MCF 10A (cell line): ENCODE measurements around the gene TXNDC2. TPM values are rescaled to one million over a fixed set of nuclear protein-coding genes. Genes with fewer than 3 reads are reported as not detected.
A peak's percentile ranks its signal among the peaks of the same experiment; 100 is the strongest.

Source experiments
- BruUV-seq: library from RNA; stranded (reverse); fragments of 400-500 nt; replicated peaks from 2 replicates; lab custom pipeline; 2021; lab: Mats Ljungman, UMichigan
- CTCF ChIA-PET: fragments of 300-600 bp; sonication (Branson Sonifier 250); formaldehyde crosslinking; extraction: SDS; loops from one replicate; lab custom pipeline; 2021; ENCODE audit warnings: antibody characterized with exemption, inconsistent platforms; lab: Yijun Ruan, JAX
- POLR2A ChIA-PET: fragments of 300-600, 350-650 bp; sonication (Branson Sonifier 250); formaldehyde crosslinking; extraction: SDS; loops from one replicate; lab custom pipeline; 2020; ENCODE audit warnings: antibody characterized with exemption, inconsistent platforms; lab: Yijun Ruan, JAX
- DNase-seq: peaks from one replicate; pipeline ENCODE4 v3.0.0-alpha.2; 2018; ENCODE audit not compliant: unreplicated experiment
- H3K27ac Mint-ChIP-seq: one replicate; pipeline ENCODE4 v1.8.0; 2022; ENCODE audit warnings: mild to moderate bottlenecking, low read depth, mixed read lengths; ENCODE audit not compliant: unreplicated experiment
- H3K27me3 Mint-ChIP-seq: one replicate; pipeline ENCODE4 v1.8.0; 2022; ENCODE audit warnings: mixed read lengths; ENCODE audit not compliant: insufficient read depth, unreplicated experiment
- H3K36me3 Mint-ChIP-seq: one replicate; pipeline ENCODE4 v1.8.0; 2022; ENCODE audit warnings: mild to moderate bottlenecking, moderate library complexity, mixed read lengths; ENCODE audit not compliant: insufficient read depth, unreplicated experiment
- H3K4me1 Mint-ChIP-seq: one replicate; pipeline ENCODE4 v1.8.0; 2022; ENCODE audit warnings: mixed read lengths; ENCODE audit not compliant: insufficient read depth, unreplicated experiment
- H3K4me3 Mint-ChIP-seq: one replicate; pipeline ENCODE4 v1.8.0; 2022; ENCODE audit warnings: mild to moderate bottlenecking, moderate library complexity, mixed read lengths; ENCODE audit not compliant: unreplicated experiment
- H3K9me3 Mint-ChIP-seq: one replicate; pipeline ENCODE4 v1.8.0; 2022; ENCODE audit warnings: mixed read lengths; ENCODE audit not compliant: unreplicated experiment
- intact Hi-C: fragments of 100-400 bp; cut with micrococcal nuclease; formaldehyde crosslinking; loops from 2 replicates; pipeline ENCODE4 v1.14.1; 2022
- total RNA-seq: library from RNA; stranded (reverse); gene quantifications from 2 replicates; pipeline ENCODE4 v1.2.3, GENCODE V29; 2022
- TF ChIP-seq, protein P1 (sequence below): fragments of 200-600 bp; IDR thresholded peaks from one replicate; pipeline ENCODE4 v1.8.0; 2022; ENCODE audit warnings: antibody characterized with exemption, mild to moderate bottlenecking; ENCODE audit not compliant: unreplicated experiment

Gene TXNDC2
- total RNA-seq, 1 experiment from 2014 or later, result not detected

DNA sequence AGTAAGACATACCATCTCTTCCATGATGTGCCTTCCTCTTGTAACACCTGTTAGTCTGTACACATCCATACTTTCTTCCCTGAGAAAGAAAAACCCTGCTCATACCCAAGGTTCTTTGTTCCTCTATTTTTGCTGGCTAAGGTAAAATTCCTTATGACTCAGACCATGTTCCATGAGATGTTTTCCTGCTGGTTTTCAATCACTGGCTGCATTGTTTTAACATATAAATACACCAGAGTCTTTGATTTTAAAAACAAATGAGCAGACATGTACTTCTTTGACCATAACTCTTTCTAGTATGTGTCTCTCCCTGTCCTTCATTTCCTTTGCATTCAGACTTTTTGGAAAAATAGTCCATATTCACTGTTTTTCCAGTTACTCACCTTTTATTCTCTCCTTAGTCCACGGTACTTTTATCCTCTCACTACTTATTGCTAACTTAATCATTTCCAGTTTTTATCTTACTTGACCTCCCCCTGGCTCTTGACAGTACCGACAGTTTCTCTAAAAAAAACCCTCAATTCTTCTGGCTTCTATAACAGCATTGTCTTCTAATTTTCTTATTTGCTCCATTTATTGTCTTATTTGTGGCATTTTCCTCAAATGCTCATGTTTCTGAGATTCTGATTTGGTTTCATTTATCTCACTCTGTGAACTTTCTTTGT is 32.4 kb downstream of the TXNDC2 start:
- Mint-ChIP-seq H3K4me3 (no peak overlapping the region), H3K9me3 (no peaks in the 10 kb centered on the region), H3K4me1 (peaks cover 13% of the 10 kb centered on the region), H3K27me3 (no peaks in the 10 kb centered on the region), H3K36me3 (peaks cover 7% of the 10 kb centered on the region), H3K27ac (no peak overlapping the region)
- no TSS peak for BruUV-seq
- ChIA-PET CTCF (no interaction called here), POLR2A (interaction anchor here (1.0 to 1.5 kb wide), 2 partner anchors 8 to 90 kb away, joined by 4 to 5 read pairs; no protein-coding TSS in a partner anchor)
- TF ChIP-seq, protein P1, sequence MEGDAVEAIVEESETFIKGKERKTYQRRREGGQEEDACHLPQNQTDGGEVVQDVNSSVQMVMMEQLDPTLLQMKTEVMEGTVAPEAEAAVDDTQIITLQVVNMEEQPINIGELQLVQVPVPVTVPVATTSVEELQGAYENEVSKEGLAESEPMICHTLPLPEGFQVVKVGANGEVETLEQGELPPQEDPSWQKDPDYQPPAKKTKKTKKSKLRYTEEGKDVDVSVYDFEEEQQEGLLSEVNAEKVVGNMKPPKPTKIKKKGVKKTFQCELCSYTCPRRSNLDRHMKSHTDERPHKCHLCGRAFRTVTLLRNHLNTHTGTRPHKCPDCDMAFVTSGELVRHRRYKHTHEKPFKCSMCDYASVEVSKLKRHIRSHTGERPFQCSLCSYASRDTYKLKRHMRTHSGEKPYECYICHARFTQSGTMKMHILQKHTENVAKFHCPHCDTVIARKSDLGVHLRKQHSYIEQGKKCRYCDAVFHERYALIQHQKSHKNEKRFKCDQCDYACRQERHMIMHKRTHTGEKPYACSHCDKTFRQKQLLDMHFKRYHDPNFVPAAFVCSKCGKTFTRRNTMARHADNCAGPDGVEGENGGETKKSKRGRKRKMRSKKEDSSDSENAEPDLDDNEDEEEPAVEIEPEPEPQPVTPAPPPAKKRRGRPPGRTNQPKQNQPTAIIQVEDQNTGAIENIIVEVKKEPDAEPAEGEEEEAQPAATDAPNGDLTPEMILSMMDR, result no peak
- DNase-seq, result peak; percentile 62
- intact Hi-C loops, result loop anchor here (5.0 to 10.0 kb wide), 4 partner anchors 41 to 303 kb away; partner anchors contain the start of gene PPP4R1

DNA sequence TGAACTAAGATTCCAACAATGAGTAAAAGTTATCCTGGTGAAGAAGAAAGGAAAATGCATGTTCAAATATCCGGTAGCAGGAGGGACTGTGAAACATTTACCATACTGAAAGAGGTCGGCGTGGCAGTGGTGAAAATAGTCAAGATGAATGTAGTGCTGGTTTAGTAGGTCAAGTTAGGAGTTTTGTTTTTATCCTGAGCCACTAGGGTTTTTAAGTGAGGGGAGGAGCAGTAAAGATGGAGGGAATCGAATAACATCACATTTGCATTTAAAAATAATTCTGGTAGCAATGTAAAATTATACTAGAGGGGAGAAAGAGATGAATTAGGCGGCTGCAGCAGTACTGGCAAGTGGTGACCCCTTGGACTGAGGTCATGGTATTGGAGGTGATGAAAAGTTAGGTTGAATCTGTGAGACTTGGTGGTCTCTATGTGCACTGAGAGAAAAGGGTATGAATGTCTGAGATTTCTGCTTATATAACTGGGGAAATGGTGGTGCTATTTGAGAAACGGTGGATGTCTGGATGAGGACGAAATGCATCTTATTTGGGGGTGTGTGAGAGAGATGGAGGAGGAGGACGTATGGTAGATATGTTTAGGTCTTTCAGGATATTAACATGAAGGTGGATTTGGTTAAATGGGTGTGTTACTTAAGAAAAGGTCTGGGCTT is 33.9 kb downstream of the TXNDC2 start:
- H3K4me1 Mint-ChIP-seq, result peaks cover 18% of the 10 kb centered on the region
- intact Hi-C loops, result loop anchor here (5.0 to 10.0 kb wide), 4 partner anchors 42 to 305 kb away; partner anchors contain the start of gene PPP4R1
- TF ChIP-seq, protein P1, result no peak
- no peaks in the 10 kb centered on the region for H3K27me3 Mint-ChIP-seq
- no peak for DNase-seq
- POLR2A ChIA-PET, result interaction anchor here (1.5 kb wide), 1 partner anchor 91 kb away, joined by 4 read pairs; no protein-coding TSS in a partner anchor
- H3K36me3 Mint-ChIP-seq, result peaks cover 7% of the 10 kb centered on the region
- no peak overlapping the region for H3K27ac Mint-ChIP-seq
- no peak overlapping the region for H3K4me3 Mint-ChIP-seq
- BruUV-seq, result no TSS peak
- H3K9me3 Mint-ChIP-seq, result no peaks in the 10 kb centered on the region
- CTCF ChIA-PET, result interaction anchor here (0.6 to 0.7 kb wide), 2 partner anchors 43 to 139 kb away, joined by 3 read pairs; no protein-coding TSS in a partner anchor

DNA sequence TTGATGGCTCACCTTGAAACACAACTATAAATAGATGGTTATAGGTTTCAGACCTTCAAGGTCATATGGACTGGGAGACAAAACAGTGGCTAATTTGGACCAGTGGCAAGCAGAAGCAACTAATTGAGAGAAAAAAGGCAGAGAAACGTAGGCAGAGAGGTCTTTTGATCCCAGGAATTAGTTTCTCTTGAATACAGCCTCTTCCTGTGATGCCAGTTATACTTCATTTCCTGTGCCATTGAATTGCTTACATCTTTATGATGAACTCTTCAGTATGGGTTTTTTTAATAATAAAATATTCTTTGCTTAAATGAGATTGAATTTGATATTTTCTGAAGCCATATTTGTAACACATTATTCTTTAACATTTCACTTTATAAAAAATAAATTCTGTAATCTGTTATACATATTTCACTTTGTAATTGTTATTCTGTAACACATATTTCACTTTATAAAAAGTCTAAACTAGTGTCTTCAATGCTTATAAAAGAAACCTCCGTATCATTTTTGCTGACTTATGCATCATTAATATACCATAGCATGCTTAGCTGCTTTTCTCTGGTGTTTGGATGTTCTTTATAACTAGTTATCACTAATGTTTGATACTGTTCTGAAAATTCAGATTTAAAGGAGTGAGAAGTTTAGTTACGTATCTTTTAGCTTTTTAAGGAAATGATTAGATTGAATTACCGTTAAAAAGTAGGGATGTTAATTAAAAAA is 37.0 kb downstream of the TXNDC2 start:
- no peak for DNase-seq
- peaks cover 7% of the 10 kb centered on the region for H3K36me3 Mint-ChIP-seq
- no peak overlapping the region for H3K27ac Mint-ChIP-seq
- CTCF ChIA-PET, result interaction anchor here (0.6 kb wide), 1 partner anchor 52 kb away, joined by 4 read pairs; no protein-coding TSS in a partner anchor
- H3K4me3 Mint-ChIP-seq, result no peak overlapping the region
- H3K9me3 Mint-ChIP-seq, result no peaks in the 10 kb centered on the region
- TF ChIP-seq, protein P1, result no peak
- peaks cover 24% of the 10 kb centered on the region for H3K4me1 Mint-ChIP-seq
- no TSS peak for BruUV-seq
- intact Hi-C loops, result no loop called here
- POLR2A ChIA-PET, result interaction anchor here (1.2 to 5.2 kb wide), 2 partner anchors 8 to 46 kb away, joined by 4 to 57 read pairs; partner anchors contain the start of gene VAPA
- H3K27me3 Mint-ChIP-seq, result no peaks in the 10 kb centered on the region
